ENCODE measurements around the gene CPB1. TPM values are rescaled to one million over a fixed set of nuclear protein-coding genes. Genes with fewer than 3 reads are reported as not detected.

The CPB1 gene
- total and polyA plus RNA-seq, 9 donors, result 0.11 to 19.1 (median 5.5) TPM; not detected in 3

GRCh38 chr3:148906667-148907066 is 79.1 kb downstream of the CPB1 start:
- Histone ChIP-seq H3K4me1 (ENCODE audit: insufficient read depth) (no peaks in the 10 kb centered on the region), H3K27ac (no peak overlapping the region), H3K36me3 (no peaks in the 10 kb centered on the region), H3K9me3 (no peaks in the 10 kb centered on the region), H3K4me3 (no peak overlapping the region), H3K27me3 (no peaks in the 10 kb centered on the region)
- 7 to 24% (median 14%) methylated on average over 2 of the region's 2 CpGs for WGBS, 3 donors
- intact Hi-C loops (cut with DNase I), result no loop called here
- no peak for TF ChIP-seq CTCF (IDR thresholded peaks at IDR 0.05)
- no peak for TF ChIP-seq EP300 (IDR thresholded peaks at IDR 0.05)
- no peak for TF ChIP-seq POLR2A (IDR thresholded peaks at IDR 0.05)
- no peak for DNase-seq

Other genes with a start within 250 kb of the CPB1 start
- gene AGTR1, start 129.9 kb upstream of the CPB1 start, total RNA-seq, result 1 to 10 TPM in 6 of 7 donors, under 1 TPM in 1; 0.99 to 8.7 (median 2.5) TPM
- 10 to 100 TPM in 1 of 2 donors, 1 to 10 TPM in 1; 1.7 to 21.7 TPM for gene AGTR1, start 129.9 kb upstream of the CPB1 start, polyA plus RNA-seq
- 1 to 10 TPM in 3 of 7 donors, under 1 TPM in 1, not detected in 3; 0.89 to 4.1 (median 3.1) TPM for gene CPA3, start 37.5 kb downstream of the CPB1 start, total RNA-seq
- gene CPA3, start 37.5 kb downstream of the CPB1 start, polyA plus RNA-seq, result 10 to 100 TPM in 1 of 2 donors, 1 to 10 TPM in 1; 2.6 to 22.2 TPM
- gene GYG1, start 163.7 kb downstream of the CPB1 start, total RNA-seq, result 10 to 100 TPM; 23.8 to 73.8 (median 54.0) TPM
- 10 to 100 TPM; 58.4 to 86.1 TPM for gene GYG1, start 163.7 kb downstream of the CPB1 start, polyA plus RNA-seq

Data from ovary (tissue), 9 donors.